Ishikawa (cell line): ENCODE data around the gene PLK3.

Experiments
- CEBPB ChIP-seq: IDR thresholded peaks from 2 replicates; pipeline ENCODE4 v1.6.1; 2012
- CREB1 ChIP-seq: IDR thresholded peaks from 2 replicates; pipeline ENCODE4 v1.6.1; 2012; ENCODE audit warnings: low read depth
- EGR1 ChIP-seq: IDR thresholded peaks from 2 replicates; pipeline ENCODE4 v1.6.1; 2012
- EP300 ChIP-seq: IDR thresholded peaks from 2 replicates; pipeline ENCODE4 v1.6.1; 2012; ENCODE audit warnings: borderline replicate concordance
- FOXM1 ChIP-seq: IDR thresholded peaks from 2 replicates; pipeline ENCODE4 v1.6.1; 2012; ENCODE audit warnings: low read depth, borderline replicate concordance
- NFIC ChIP-seq: IDR thresholded peaks from 2 replicates; pipeline ENCODE4 v1.6.1; 2012
- RAD21 ChIP-seq: IDR thresholded peaks from 2 replicates; pipeline ENCODE4 v1.6.1; 2012; ENCODE audit warnings: low read depth
- TAF1 ChIP-seq: IDR thresholded peaks from 2 replicates; pipeline ENCODE4 v1.6.1; 2012; ENCODE audit warnings: low read depth, mild to moderate bottlenecking
- TCF12 ChIP-seq: IDR thresholded peaks from 2 replicates; pipeline ENCODE4 v1.6.1; 2012; ENCODE audit warnings: low read depth
- TEAD4 ChIP-seq: IDR thresholded peaks from 2 replicates; pipeline ENCODE4 v1.6.1; 2012
- YY1 ChIP-seq: IDR thresholded peaks from 2 replicates; pipeline ENCODE4 v1.6.1; 2012; ENCODE audit warnings: low read depth
- ZBTB7A ChIP-seq: IDR thresholded peaks from 2 replicates; pipeline ENCODE4 v1.6.1; 2012; ENCODE audit warnings: low read depth
- TF ChIP-seq, protein P1 (sequence below): IDR thresholded peaks from 2 replicates; pipeline ENCODE4 v1.6.1; 2012; ENCODE audit warnings: low read depth, mild to moderate bottlenecking
- TF ChIP-seq, protein P2 (sequence below): IDR thresholded peaks from 2 replicates; pipeline ENCODE4 v1.6.1; 2012
- TF ChIP-seq, protein P3 (sequence below): IDR thresholded peaks from 2 replicates; pipeline ENCODE4 v1.6.1; 2012

PLK3 gene

GRCh38 chr1:44780583-44781121 lies 19.5 kb upstream of the PLK3 start:
- no peak for TF ChIP-seq FOXM1
- TF ChIP-seq TAF1, result no peak
- no peak for TF ChIP-seq CEBPB
- no peak for TF ChIP-seq TEAD4
- no peak for TF ChIP-seq YY1
- TF ChIP-seq RAD21, result no peak
- TF ChIP-seq, protein P1, sequence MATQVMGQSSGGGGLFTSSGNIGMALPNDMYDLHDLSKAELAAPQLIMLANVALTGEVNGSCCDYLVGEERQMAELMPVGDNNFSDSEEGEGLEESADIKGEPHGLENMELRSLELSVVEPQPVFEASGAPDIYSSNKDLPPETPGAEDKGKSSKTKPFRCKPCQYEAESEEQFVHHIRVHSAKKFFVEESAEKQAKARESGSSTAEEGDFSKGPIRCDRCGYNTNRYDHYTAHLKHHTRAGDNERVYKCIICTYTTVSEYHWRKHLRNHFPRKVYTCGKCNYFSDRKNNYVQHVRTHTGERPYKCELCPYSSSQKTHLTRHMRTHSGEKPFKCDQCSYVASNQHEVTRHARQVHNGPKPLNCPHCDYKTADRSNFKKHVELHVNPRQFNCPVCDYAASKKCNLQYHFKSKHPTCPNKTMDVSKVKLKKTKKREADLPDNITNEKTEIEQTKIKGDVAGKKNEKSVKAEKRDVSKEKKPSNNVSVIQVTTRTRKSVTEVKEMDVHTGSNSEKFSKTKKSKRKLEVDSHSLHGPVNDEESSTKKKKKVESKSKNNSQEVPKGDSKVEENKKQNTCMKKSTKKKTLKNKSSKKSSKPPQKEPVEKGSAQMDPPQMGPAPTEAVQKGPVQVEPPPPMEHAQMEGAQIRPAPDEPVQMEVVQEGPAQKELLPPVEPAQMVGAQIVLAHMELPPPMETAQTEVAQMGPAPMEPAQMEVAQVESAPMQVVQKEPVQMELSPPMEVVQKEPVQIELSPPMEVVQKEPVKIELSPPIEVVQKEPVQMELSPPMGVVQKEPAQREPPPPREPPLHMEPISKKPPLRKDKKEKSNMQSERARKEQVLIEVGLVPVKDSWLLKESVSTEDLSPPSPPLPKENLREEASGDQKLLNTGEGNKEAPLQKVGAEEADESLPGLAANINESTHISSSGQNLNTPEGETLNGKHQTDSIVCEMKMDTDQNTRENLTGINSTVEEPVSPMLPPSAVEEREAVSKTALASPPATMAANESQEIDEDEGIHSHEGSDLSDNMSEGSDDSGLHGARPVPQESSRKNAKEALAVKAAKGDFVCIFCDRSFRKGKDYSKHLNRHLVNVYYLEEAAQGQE, result no peak
- TF ChIP-seq, protein P2, sequence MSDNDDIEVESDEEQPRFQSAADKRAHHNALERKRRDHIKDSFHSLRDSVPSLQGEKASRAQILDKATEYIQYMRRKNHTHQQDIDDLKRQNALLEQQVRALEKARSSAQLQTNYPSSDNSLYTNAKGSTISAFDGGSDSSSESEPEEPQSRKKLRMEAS, result no peak
- TF ChIP-seq, protein P3, sequence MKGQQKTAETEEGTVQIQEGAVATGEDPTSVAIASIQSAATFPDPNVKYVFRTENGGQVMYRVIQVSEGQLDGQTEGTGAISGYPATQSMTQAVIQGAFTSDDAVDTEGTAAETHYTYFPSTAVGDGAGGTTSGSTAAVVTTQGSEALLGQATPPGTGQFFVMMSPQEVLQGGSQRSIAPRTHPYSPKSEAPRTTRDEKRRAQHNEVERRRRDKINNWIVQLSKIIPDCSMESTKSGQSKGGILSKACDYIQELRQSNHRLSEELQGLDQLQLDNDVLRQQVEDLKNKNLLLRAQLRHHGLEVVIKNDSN, result no peak
- TF ChIP-seq NFIC, result no peak
- TF ChIP-seq TCF12, result no peak
- TF ChIP-seq ZBTB7A, result no peak
- no peak for TF ChIP-seq EGR1
- no peak for TF ChIP-seq CREB1
- no peak for TF ChIP-seq EP300

DNA sequence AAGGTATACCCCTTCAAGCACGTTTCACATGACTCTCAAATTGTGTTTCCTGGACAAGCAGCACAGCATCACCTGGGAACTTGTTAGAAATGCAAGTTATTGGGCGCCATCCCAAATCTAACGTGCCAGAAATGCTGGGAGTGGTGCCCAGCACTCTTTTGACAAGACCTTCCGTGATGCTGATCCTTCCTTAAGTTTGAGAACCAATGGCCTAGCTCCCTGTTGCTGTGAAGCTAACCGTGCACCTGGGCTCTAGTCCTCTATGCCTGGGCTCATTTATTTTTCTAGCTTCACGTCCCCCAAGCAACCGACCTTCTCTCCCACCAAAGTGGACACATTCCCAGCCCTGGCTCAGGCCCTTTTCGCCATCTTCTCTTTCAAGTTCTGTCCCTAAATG lies 16.5 kb upstream of the PLK3 start:
- TF ChIP-seq, protein P3, result no peak

GRCh38 chr1:44784094-44785028 lies 15.8 kb upstream of the PLK3 start:
- no peak for TF ChIP-seq TEAD4
- no peak for TF ChIP-seq TCF12
- TF ChIP-seq FOXM1, result no peak
- TF ChIP-seq EGR1, result no peak
- TF ChIP-seq RAD21, result no peak
- no peak for TF ChIP-seq EP300
- TF ChIP-seq YY1, result no peak
- TF ChIP-seq, protein P2, result no peak
- TF ChIP-seq, protein P3, result no peak
- TF ChIP-seq TAF1, result no peak
- no peak for TF ChIP-seq ZBTB7A
- no peak for TF ChIP-seq NFIC
- TF ChIP-seq CREB1, result no peak
- TF ChIP-seq, protein P1, result no peak
- no peak for TF ChIP-seq CEBPB

DNA sequence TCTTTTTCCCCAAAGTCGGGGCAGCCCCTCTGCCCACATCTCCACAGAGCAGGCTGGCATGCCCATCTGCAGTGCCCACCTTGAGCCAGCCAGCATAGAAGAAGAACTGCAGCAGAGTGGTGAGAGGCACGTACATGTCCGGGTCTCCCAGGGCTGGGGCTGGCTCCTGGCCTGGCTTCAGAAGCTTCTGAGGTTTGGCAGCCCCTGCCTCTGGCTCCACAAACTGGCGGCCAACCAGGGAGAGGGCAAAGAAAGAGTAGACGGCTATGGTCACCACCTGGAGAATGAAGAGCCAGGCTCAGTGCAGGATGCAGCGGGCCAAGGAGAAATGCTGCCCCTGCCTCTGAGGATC lies 15.2 kb upstream of the PLK3 start:
- TF ChIP-seq, protein P3, result no peak

DNA sequence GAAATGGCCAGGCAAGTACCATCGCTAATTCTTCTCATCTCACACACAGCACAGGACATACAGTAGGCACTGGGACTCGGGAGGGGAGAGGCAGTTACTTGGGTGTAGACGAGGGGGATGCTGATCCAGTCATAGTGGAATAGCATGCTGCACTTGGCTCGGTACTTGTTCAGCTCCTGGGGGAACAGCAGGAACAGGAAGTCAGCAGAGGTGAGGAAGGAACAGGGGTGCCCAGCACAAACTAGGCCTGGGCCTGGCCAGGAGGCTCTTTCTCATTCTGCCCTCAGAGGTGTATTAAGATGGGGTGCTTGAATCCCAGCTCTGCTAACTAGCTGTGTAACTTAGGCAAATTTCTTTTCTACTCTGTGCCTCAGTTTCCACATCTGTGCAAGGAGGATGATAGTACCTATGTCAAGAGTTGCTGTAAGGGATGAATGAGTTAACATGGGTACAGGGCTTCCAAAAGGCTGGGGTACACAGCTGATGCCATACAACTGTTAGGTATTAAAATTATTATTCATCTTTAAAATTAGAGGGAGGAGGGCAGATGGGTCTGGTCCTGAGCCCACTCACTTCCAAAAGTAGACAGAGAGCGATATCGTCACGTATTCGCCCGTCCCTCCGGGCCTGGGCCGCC lies 14.6 kb upstream of the PLK3 start:
- TF ChIP-seq TAF1 (no peak), CEBPB (no peak), TEAD4 (no peak), RAD21 (no peak), NFIC (no peak), YY1 (no peak), EP300 (no peak), CREB1 (no peak), ZBTB7A (no peak), TCF12 (no peak), FOXM1 (no peak), EGR1 (no peak)
- TF ChIP-seq, protein P3, result no peak
- TF ChIP-seq, protein P2, result no peak
- TF ChIP-seq, protein P1, result no peak
